GM12865 (cell line): ENCODE data around the gene NFAT5.
"Not testable (repeated sequence)": the region's sequence is repeated elsewhere in the genome, so short reads cannot be mapped to it uniquely, and the experiment has no call there.

Experiments used
- DNase-seq: peaks from one replicate; pipeline ENCODE4 v3.0.0; 2010; ENCODE audit warnings: low read depth
- H3K4me3 ChIP-seq: 2 replicates; pipeline ENCODE4 v1.5.1; 2011; ENCODE audit warnings: mild to moderate bottlenecking, low read depth, low read length, control low read depth
- CTCF ChIP-seq: IDR thresholded peaks from 2 replicates; pipeline ENCODE4 v1.5.1; 2011; ENCODE audit warnings: low read length, control low read depth, low read depth, inconsistent platforms; ENCODE audit not compliant: insufficient read depth; ENCODE audit errors: missing control alignments

NFAT5 gene

DNA sequence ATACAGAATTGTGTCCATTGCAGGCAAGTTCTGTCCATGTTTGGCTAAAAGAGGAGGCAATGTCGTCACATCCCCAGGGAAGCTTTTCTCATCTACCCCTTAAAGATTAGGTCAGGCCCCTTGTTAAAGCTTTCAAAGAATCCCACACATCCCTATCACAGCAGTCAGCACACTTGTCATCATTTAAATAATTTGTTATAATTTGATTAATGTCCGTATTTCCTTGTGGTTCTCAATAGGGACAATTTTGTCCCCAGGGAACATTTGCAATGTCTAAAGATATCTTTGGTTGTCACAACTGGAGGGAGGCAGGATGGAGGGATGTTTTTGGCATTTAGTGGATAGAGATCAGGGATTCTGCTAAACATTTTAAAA is 28.1 kb upstream of the NFAT5 start:
- H3K4me3 ChIP-seq, result no peak overlapping the region
- DNase-seq, result no peak
- no peak for TF ChIP-seq CTCF

DNA sequence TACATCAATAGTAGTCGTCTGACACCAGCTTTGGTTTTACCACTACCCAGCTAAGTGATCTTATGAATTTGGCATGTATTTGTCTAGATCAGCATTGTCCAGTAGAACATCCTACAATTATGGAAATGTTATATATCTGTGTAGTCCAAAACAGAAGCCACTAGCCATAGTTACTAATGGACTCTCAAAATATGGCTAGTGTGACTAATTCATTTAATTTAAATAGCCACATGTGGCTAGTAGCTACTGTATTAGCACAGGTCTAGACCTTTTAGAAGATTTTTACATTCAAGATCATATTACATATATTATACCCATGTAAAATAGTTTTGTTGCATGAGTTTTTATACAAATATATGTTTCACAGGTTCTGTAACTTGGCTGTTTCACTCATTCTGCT is 27.0 kb upstream of the NFAT5 start:
- H3K4me3 ChIP-seq, result no peak overlapping the region
- no peak for DNase-seq
- no peak for TF ChIP-seq CTCF

DNA sequence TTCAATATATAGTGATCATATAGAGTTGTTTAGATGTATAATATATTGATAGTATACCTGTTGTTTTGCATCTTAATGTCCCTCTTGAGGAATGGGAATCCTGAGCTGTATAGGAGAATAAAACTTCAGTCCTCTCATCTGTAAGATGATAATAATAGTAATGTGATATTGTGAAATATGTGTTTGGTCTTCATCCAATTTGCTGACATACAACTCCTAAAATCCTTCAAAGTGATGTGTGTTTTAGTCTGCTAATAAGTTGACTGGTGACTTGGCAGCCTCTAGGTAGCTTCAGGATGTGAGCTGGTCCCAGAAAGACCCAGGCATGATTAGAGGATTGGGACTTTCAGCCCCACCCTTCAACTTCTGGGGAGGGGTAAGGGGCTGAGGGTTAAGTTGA is 22.8 kb upstream of the NFAT5 start:
- TF ChIP-seq CTCF, result no peak
- no peak overlapping the region for H3K4me3 ChIP-seq

GRCh38 chr16:69544088-69544487 is 21.7 kb upstream of the NFAT5 start:
- TF ChIP-seq CTCF, result no peak
- H3K4me3 ChIP-seq, result no peak overlapping the region
- DNase-seq, result no peak

More for the DNA sequence above, 22.8 kb upstream of the NFAT5 start:
- DNase-seq, result no peak

DNA sequence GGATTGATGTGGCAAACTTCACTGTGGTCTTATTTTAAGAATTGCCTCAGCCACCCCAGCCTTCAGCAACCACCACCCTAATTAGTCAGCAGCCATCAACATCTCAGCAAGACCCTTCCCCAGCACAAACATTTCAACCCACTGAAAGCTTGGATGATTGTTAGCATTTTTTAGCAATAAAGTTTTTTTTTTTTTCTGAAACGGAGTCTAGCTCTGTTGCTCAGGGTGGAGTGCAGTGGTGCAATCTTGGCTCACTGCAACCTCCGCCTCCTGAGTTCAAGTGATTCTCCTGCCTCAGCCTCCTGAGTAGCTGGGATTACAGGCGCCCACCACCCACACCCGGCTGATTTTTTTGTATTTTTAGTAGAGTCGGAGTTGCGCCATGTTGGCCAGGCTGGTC is 19.1 kb upstream of the NFAT5 start:
- not testable (repeated sequence) for H3K4me3 ChIP-seq, DNase-seq

GRCh38 chr16:69553332-69553731 is 12.4 kb upstream of the NFAT5 start:
- no peak for DNase-seq
- TF ChIP-seq CTCF, result no peak
- no peak overlapping the region for H3K4me3 ChIP-seq

GRCh38 chr16:69554495-69554894 is 11.3 kb upstream of the NFAT5 start:
- H3K4me3 ChIP-seq, result no peak overlapping the region
- no peak for TF ChIP-seq CTCF
- DNase-seq, result peak; percentile 16

GRCh38 chr16:69555437-69555836 is 10.3 kb upstream of the NFAT5 start:
- no peak overlapping the region for H3K4me3 ChIP-seq
- DNase-seq, result peak; percentile 17
- no peak for TF ChIP-seq CTCF
